Astrocyte of the spinal cord (primary cell): ENCODE data around the gene PTBP1.

Source experiments
- DNase-seq: peaks from one replicate; pipeline ENCODE4 v3.0.0; 2011; ENCODE audit warnings: low read depth, low spot score
- H3K4me3 ChIP-seq: 2 replicates; pipeline ENCODE4 v1.5.1; 2011; ENCODE audit warnings: low read depth, mild to moderate bottlenecking, low read length, moderate library complexity
- CTCF ChIP-seq: IDR thresholded peaks from 2 replicates; pipeline ENCODE4 v1.5.1; 2012; ENCODE audit warnings: low read depth, mild to moderate bottlenecking, low read length, inconsistent platforms
- in situ Hi-C: cut with HindIII; loops from 2 replicates; pipeline ENCODE4 v1.10.0; 2017; ENCODE audit warnings: low sequenced_read_pairs

The PTBP1 gene

GRCh38 chr19:800360-801029 lies 3.2 kb downstream of the PTBP1 start:
- in situ Hi-C loops, result no loop called here
- H3K4me3 ChIP-seq, result peak overlapping the region; percentile 12
- DNase-seq, result no peak
- no peak for TF ChIP-seq CTCF

- in situ Hi-C loops, result no loop called here
These were observed 4.0 kb downstream of the PTBP1 start for GRCh38 chr19:801030-801860.

DNA sequence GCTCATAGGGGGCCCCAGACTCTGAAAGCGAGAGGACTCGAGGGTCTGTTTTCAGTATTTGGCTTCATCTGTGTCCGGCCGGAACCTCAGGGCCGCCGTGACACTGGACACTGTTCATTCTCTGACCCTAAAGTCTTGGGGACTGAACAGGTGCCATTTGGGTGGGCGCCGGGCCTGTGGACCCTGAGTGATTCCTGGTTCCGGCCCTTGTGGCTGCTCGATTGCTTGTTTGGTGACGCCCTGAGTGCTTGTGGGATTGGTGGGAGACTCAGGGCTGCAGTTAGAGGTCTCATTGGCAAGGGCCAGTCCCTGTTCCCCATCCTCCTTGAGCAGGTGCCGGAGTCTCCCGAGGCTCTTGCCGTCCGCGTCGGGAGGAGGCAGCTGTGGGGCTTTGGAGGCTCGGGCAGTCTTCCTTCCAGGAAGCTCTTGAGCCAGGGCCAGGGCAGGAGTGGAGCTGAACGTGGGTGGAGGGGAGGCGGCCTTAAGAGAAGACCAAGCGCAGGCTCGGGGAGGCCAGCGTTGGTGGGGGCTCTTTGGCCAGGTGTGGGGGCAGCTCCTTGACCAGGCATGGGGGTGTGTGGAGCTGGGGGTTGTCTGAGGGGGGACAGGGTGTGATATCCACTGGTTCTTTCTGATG lies 4.7 kb downstream of the PTBP1 start:
- DNase-seq, result peak; percentile 50
- H3K4me3 ChIP-seq, result peak overlapping the region; percentile 4
- no peak for TF ChIP-seq CTCF
- in situ Hi-C loops, result no loop called here

More at GRCh38 chr19:801030-801860, 4.0 kb downstream of the PTBP1 start:
- TF ChIP-seq CTCF, result no peak
- peak overlapping the region; percentile 12 for H3K4me3 ChIP-seq
- peak; percentile 45 for DNase-seq

GRCh38 chr19:802498-803098 lies 5.3 kb downstream of the PTBP1 start:
- H3K4me3 ChIP-seq, result no peak overlapping the region
- peak; percentile 73 for DNase-seq
- TF ChIP-seq CTCF, result no peak
- in situ Hi-C loops, result no loop called here

GRCh38 chr19:803099-803561 lies 5.9 kb downstream of the PTBP1 start:
- in situ Hi-C loops, result no loop called here
- no peak for TF ChIP-seq CTCF
- no peak for DNase-seq
- no peak overlapping the region for H3K4me3 ChIP-seq
